SU-DHL-6 (cell line): ENCODE measurements around the gene ASAP2.

Experiments
- H2AFZ ChIP-seq: fragments of 200-600 bp; sonication (generic); 2 replicates; pipeline ENCODE4 v1.6.1; 2014; ENCODE audit warnings: low read depth, mild to moderate bottlenecking, moderate library complexity, mixed read lengths, antibody characterized with exemption, low read length; ENCODE audit not compliant: severe bottlenecking
- H3F3A ChIP-seq: fragments of 200-600 bp; shearing (Covaris generic); 2 replicates; pipeline ENCODE4 v1.6.0; 2016; ENCODE audit warnings: antibody characterized with exemption, mild to moderate bottlenecking; ENCODE audit not compliant: insufficient read depth
- H3K27ac ChIP-seq: fragments of 200-600 bp; sonication (generic); 2 replicates; pipeline ENCODE4 v1.5.1; 2016; ENCODE audit warnings: low read depth, mild to moderate bottlenecking, low read length, moderate library complexity, mixed read lengths
- H3K27me3 ChIP-seq: fragments of 200-600 bp; sonication (generic), shearing (Covaris generic); 2 replicates; pipeline ENCODE4 v1.6.0; 2014; ENCODE audit warnings: mild to moderate bottlenecking, low read length
- H3K36me3 ChIP-seq: fragments of 200-600 bp; sonication (generic); 2 replicates; pipeline ENCODE4 v1.6.1; 2014; ENCODE audit warnings: mild to moderate bottlenecking, low read length, mixed read lengths
- H3K4me2 ChIP-seq: fragments of 300-600, 200-600 bp; shearing (Covaris generic), sonication (generic); 2 replicates; pipeline ENCODE4 v1.6.0; 2014; ENCODE audit warnings: low read length, low read depth, mild to moderate bottlenecking; ENCODE audit not compliant: poor library complexity, severe bottlenecking
- H3K4me3 ChIP-seq: fragments of 200-600 bp; sonication (generic); 2 replicates; pipeline ENCODE4 v1.5.1; 2014; ENCODE audit warnings: antibody characterized with exemption, low read length, mild to moderate bottlenecking, mixed read lengths; ENCODE audit not compliant: insufficient read depth, poor library complexity, severe bottlenecking
- H3K79me2 ChIP-seq: fragments of 200-600 bp; sonication (generic); 2 replicates; pipeline ENCODE4 v1.6.1; 2014; ENCODE audit warnings: mild to moderate bottlenecking, low read length, moderate library complexity; ENCODE audit not compliant: insufficient read depth
- H3K9ac ChIP-seq: fragments of 200-600 bp; sonication (generic); 2 replicates; pipeline ENCODE4 v1.7.0; 2014; ENCODE audit warnings: mild to moderate bottlenecking, low read length
- H3K9me2 ChIP-seq: fragments of 200-600 bp; sonication (generic); replicated peaks from 2 replicates; pipeline ENCODE4 v1.6.1; 2014; ENCODE audit warnings: low read length; ENCODE audit not compliant: insufficient read depth
- H3K9me3 ChIP-seq: fragments of 200-600 bp; sonication (generic); 2 replicates; pipeline ENCODE4 v1.6.1; 2014; ENCODE audit warnings: low read length, mixed read lengths; ENCODE audit not compliant: insufficient read depth
- H4K20me1 ChIP-seq: fragments of 200-600 bp; sonication (generic); 2 replicates; pipeline ENCODE4 v1.6.1; 2014; ENCODE audit warnings: low read depth, mild to moderate bottlenecking, antibody characterized with exemption, low read length, moderate library complexity, mixed read lengths
- CTCF ChIP-seq: fragments of 200-600 bp; sonication (generic); IDR thresholded peaks from one replicate; pipeline ENCODE4 v1.5.1; 2017; ENCODE audit warnings: antibody characterized with exemption, mild to moderate bottlenecking, low read length, moderate library complexity; ENCODE audit not compliant: insufficient read depth, poor library complexity, severe bottlenecking
- EZH2phosphoT487 ChIP-seq: fragments of 200-600 bp; sonication (generic), shearing (Covaris generic); conservative IDR thresholded peaks from 2 replicates; pipeline ENCODE4 v1.6.1; 2018; ENCODE audit warnings: mild to moderate bottlenecking, antibody characterized with exemption, low read length, moderate library complexity, mixed read lengths

Gene ASAP2

GRCh38 chr2:9345343-9345742, 138.7 kb downstream of the ASAP2 start:
- Histone ChIP-seq H3K27me3 (no peaks in the 10 kb centered on the region), H2AFZ (no peak overlapping the region), H4K20me1 (no peaks in the 10 kb centered on the region), H3K79me2 (no peaks in the 10 kb centered on the region), H3K4me3 (no peak overlapping the region), H3K9me2 (no peaks in the 10 kb centered on the region), H3K36me3 (no peaks in the 10 kb centered on the region), H3F3A (no peaks in the 10 kb centered on the region), H3K27ac (no peak overlapping the region), H3K9me3 (no peaks in the 10 kb centered on the region), H3K9ac (no peak overlapping the region), H3K4me2 (no peak overlapping the region)
- TF ChIP-seq CTCF: no peak
- no peak for TF ChIP-seq EZH2phosphoT487

GRCh38 chr2:9345997-9346396, 139.4 kb downstream of the ASAP2 start:
- no peaks in the 10 kb centered on the region for H3F3A ChIP-seq
- H3K9me3 ChIP-seq: no peaks in the 10 kb centered on the region
- no peaks in the 10 kb centered on the region for H3K36me3 ChIP-seq
- no peaks in the 10 kb centered on the region for H4K20me1 ChIP-seq
- no peak for TF ChIP-seq CTCF
- no peak for TF ChIP-seq EZH2phosphoT487
- no peaks in the 10 kb centered on the region for H3K27me3 ChIP-seq
- H3K9me2 ChIP-seq: no peaks in the 10 kb centered on the region
- no peak overlapping the region for H3K9ac ChIP-seq
- H2AFZ ChIP-seq: no peak overlapping the region
- H3K27ac ChIP-seq: no peak overlapping the region
- no peak overlapping the region for H3K4me2 ChIP-seq
- no peaks in the 10 kb centered on the region for H3K79me2 ChIP-seq
- H3K4me3 ChIP-seq: no peak overlapping the region

DNA sequence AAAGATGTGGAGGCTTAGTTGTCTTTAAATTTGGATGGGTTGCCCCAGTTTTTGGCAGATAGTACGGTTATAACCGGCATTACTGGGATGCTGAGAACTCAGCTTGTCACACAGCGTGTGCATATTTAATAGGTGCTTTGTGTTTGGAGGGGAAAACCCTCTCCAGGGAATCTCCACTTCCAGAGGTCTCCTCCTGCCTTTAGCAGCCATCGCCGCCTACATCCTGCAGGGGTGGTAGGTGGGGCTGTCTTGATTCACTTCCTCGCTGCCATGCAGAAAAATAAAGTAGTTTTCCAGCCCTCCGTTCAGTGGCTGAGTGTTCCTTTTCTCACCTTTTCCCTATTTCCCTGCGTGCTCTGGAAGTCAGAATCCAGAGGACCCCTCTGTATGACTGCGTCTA, 140.3 kb downstream of the ASAP2 start:
- Histone ChIP-seq H3K9me2 (no peaks in the 10 kb centered on the region), H3K27me3 (no peaks in the 10 kb centered on the region), H3K36me3 (no peaks in the 10 kb centered on the region), H3K9me3 (no peaks in the 10 kb centered on the region), H3K79me2 (no peaks in the 10 kb centered on the region), H2AFZ (no peak overlapping the region), H3K4me3 (no peak overlapping the region), H3F3A (no peaks in the 10 kb centered on the region), H3K4me2 (no peak overlapping the region), H3K27ac (no peak overlapping the region), H4K20me1 (no peaks in the 10 kb centered on the region), H3K9ac (no peak overlapping the region)
- TF ChIP-seq EZH2phosphoT487 (no peak), CTCF (no peak)

DNA sequence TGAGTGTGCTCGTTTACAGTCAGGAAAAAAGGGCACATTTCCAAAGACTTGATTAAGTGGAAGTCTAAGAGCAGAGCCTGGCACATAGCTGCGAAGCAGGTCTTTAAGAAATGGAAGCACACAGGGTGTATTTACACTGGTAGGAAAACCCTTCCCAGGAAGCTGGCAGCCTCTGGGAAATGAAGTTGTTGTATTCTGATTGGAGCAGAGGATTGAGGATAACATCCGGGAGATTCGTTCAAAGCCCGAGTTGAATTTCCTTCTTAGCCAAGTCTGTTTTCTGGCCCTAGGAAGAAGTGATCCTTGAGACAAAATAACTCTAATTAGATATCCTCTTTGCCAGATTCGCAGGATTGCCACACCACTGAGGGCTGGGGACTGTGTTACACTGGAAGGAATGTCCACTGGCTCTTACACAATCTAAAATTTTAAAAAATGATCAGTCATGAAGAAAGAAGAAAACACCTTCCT, 140.8 kb downstream of the ASAP2 start:
- no peak for TF ChIP-seq CTCF
- TF ChIP-seq EZH2phosphoT487: no peak
- Histone ChIP-seq H3K27me3 (no peaks in the 10 kb centered on the region), H3K36me3 (no peaks in the 10 kb centered on the region), H3K4me3 (no peak overlapping the region), H2AFZ (no peak overlapping the region), H3F3A (no peaks in the 10 kb centered on the region), H3K9ac (no peak overlapping the region), H4K20me1 (no peaks in the 10 kb centered on the region), H3K9me3 (no peaks in the 10 kb centered on the region), H3K27ac (no peak overlapping the region), H3K9me2 (no peaks in the 10 kb centered on the region), H3K79me2 (no peaks in the 10 kb centered on the region), H3K4me2 (no peak overlapping the region)
